HG03442 (cell line): ENCODE results near the gene SMC1A.
"Not testable (repeated sequence)": the region's sequence is repeated elsewhere in the genome, so short reads cannot be mapped to it uniquely, and the experiment has no call there.

Experiments used
- ATAC-seq: cut with Tn5 transposase; IDR thresholded peaks from one replicate; pipeline ENCODE4 v1.9.1; 2021; ENCODE audit warnings: mild to moderate bottlenecking, moderate library complexity; ENCODE audit not compliant: unreplicated experiment

Gene SMC1A

GRCh38 chrX:53429755-53430154 is 7.3 kb upstream of the SMC1A start:
- ATAC-seq, result no peak

DNA sequence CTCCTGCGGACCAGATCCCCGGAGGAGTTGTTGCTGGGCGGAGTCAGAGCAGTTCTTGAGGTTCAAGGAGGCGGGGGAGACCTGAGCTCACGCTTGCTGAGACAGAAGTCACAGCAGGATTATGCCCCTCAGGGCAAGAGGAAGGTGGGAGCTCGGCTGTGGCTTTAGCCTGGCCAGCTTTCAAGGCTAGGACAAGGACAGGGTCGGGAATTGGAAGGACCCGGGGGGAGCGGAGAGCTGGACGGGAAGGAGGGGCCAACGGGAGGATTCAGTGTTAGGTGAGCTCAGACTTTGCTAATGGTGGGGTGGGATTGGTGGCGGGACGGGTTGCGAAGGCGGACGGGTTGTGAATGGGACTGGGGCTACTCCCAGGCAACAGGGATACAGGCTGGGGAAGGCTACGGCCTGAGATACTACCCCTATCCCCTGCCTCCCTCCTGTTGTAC is 430 bp upstream of the SMC1A start, which contains the start of gene RIBC1:
Gene RIBC1 (plus strand): TSS at position 13 of the 446 bp plus-strand sequence. CDS start 3,404 bp downstream, outside the sequence.
- no peak for ATAC-seq

- ATAC-seq, result peak; percentile 5
These were observed 725 bp downstream of the SMC1A start for GRCh38 chrX:53421772-53422085.

DNA sequence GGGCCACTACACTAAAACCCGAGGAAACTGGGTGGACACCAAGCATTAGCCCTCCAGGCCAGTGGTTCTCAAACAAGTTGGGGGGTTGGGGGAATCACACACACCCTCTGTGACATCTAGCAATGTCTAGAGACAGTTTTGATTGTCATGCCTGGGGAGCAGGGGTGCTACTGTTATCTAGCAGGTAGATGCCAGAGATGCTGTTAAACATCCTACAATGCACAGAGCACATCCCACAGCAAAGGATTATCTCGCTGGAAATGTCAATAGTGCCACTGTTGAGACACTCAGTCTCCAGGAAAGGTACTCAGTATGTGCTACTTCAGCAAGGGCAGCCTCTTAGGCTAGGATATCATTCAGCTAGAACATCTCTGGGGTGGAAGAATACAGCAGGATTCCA is 1.3 kb downstream of the SMC1A start:
- no peak for ATAC-seq

DNA sequence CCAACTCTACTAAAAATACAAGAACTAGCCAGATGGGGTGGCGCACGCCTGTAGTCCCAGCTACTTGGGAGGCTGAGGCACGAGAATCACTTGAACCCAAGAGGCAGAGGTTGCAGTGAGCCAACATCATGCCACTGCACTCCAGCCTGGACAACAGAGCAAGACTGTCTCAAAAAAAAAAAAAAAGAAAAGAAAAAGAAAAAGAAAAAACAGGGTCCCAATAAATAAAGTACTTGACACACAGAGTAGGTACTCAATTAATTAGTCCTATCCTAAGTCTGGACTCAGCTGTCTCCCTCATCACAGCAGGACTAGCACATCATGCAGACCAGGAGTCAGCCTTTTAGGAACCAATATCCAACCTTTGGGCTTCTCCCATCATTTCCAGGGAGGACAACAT is 2.1 kb downstream of the SMC1A start:
- not testable (repeated sequence) for ATAC-seq

- no peak for ATAC-seq
These were observed 10.0 kb downstream of the SMC1A start for GRCh38 chrX:53412446-53412845.

DNA sequence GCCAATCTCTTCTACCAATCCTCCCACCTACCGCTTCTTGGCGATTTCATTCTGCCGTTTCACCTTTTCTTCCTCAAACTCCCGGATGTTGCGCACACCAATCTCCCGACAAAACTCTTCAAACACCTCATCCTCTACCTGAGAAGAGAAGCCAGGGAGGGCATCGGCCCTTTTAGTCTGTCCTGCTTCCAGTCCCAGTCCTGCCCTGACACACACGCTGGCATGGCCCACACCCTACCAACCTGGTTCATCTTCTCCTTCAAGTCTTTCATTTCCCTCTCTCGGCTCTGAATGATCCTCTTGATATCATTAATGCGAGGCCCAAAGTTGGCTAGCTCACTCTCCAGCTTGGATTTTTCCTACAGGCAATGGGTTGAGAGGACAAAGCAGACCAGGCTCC is 18.9 kb downstream of the SMC1A start:
- no peak for ATAC-seq

DNA sequence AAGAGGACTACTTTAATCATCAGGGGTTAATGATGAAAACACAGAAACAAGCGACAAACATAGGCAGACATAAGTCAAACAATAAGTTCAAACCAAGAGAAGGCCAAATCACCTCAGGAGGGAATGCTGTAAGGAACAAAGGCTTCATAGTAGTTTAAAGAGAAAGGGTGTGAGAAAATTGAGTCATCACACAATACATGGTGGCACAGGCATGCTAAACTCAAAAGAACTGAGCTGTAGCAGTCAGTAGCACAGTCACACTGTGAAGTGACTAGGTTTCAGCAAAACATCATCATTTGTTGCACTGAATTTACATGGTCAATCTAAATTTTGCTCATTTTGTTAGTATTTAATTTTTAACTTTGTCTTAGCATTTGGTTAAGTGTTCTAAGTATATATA is 24.2 kb downstream of the SMC1A start:
- no peak for ATAC-seq

- ATAC-seq, result no peak
These were observed 26.7 kb downstream of the SMC1A start for GRCh38 chrX:53395605-53396298.

- ATAC-seq, result no peak
These were observed 38.9 kb downstream of the SMC1A start for GRCh38 chrX:53383376-53384076.

GRCh38 chrX:53379747-53380146 is 42.7 kb downstream of the SMC1A start:
- no peak for ATAC-seq

- no peak for ATAC-seq
These were observed 43.3 kb downstream of the SMC1A start for GRCh38 chrX:53379008-53379710.

DNA sequence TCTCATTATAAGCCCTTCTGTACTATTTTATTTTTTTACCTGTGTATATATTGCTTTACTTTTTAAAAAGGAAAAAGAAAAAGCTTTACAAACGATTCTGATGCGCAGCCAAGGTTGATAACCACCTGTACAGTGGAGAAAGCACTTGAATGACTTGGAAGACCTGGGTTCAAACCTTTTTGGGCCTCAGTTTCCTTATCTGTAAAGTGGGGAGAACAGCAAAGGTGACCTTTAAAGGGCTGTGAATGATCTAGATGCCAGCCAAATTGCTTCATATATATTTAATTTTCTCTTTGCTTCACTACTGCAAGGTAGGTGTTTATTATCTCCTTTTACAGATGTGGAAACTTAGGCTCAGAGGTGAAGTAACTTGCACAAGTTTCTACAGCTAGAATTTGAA is 45.0 kb downstream of the SMC1A start:
- no peak for ATAC-seq

- ATAC-seq, result no peak
These were observed 45.6 kb downstream of the SMC1A start for GRCh38 chrX:53376888-53377287.

DNA sequence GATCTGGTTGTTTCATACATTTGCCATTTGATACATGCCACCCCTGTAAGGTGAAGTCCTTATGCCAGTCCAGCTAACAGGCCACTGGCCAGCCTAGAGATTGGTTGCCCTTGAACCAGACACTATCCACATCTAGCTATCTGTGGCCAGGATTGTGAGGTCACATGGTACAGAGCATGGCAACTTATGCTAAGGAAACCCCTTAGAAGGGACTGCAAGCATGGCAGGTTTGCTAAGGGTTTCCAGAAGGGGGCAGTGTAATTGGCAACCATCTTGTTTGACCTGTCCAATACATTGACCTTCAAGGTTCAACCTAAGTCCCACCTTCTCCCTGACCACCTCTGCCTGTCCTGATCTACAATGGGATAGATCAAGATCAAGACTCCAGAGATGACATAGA is 47.5 kb downstream of the SMC1A start:
- no peak for ATAC-seq

DNA sequence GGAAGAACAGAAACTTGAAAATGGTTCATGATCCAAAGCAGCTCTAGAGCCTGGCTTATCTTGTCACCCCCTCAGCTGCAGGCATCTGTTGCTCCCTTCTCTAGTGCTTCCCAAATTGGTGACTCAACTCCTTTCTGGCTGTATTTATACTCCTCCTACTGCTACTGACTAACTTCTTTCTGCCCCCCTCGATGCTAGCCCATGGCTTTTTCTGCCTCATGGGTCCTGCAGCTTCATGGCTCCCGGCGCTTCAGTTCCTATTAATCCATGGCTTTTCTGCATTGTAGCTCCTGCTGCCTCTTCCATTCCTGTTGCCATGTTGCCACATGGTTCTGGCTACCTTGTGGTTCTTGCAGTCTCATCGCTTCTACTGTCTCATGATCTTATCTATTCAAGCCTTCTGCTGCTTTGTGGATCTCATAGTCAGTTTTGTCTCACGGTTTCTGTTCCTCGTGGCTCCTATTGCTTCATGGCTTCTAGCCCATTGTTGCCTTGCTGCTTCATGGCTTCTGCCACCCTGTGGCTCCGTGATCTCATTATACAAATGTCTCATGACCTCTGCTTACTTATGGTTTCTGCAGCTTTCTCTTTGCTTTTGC is 48.1 kb downstream of the SMC1A start:
- no peak for ATAC-seq

DNA sequence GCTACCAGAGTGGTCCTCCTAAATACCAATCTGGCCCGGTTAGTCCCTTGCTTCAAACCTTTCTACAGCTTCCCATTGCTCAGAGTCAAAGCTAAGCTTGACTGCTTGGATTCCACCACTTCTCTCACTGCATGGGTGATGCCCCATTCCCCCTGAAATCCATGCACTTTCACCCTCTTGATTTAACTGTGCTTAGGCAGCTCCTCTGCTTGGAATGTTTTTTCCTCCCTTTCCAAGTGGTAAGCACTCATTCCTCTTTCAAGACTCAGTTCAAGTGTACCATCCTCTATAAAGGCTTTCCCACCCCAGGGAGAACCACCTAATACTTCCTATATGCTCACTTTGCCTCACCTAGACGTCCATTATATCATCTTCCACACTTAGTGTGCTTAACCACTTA is 49.1 kb downstream of the SMC1A start:
- ATAC-seq, result no peak

DNA sequence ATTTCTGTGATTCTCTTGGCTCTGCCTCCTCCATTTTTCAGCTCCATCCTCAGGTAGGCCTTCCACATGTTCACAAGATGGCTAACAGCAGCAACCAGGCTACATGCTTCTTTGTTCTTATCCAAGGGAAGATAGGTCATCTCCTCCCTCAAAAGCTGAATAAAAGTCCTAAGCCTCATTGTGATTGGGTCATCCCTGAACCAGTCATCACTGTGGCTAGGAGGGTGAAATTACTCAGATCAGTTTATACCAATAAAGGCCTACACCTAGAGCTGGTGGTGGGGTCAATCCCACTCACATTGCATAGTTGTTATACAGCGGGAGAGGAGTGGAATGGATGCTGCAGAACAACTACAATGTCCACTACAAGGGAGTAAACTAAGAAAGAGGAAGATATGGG is 56.0 kb downstream of the SMC1A start:
- ATAC-seq, result not testable (repeated sequence)

DNA sequence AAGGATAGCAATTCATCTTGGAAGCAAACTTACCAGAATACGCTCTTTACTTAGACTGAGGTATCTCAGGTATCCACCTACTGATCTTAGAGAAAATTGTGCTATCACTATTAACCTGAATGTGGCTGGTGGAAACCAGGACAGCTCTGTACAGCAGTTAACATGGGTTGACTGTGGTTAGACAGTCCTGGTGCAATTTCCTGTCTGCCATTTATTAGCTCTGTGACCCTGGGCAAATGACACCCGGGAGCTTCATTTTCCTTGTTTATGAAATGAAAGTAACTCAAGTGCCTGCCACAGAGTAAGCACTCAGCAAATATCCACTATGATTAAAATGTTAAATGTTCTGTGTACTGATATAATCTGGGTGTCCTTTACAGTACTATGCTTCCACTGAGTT is 60.0 kb downstream of the SMC1A start:
- no peak for ATAC-seq

- no peak for ATAC-seq
These were observed 64.5 kb downstream of the SMC1A start for GRCh38 chrX:53357799-53358530.

DNA sequence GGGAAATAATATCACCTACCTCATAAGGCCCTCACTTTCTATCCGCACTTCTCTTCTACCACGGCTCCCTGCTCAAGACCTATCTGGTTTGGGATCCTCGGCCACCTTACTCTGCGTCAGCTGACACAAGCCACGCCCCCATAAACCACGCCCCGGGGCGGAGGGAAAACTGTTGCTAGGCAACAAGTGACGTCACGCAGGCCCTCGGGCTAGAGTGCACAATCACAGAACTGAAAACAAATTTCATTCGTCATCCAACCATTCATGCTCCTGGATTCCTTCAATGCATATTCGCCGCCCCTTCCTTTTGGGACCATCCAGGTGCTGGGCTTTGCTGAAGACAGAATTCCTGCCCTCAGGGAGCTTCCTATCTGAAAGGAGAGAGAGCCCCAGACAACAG is 66.3 kb downstream of the SMC1A start:
- no peak for ATAC-seq
